H1 (cell line): Measurements from ENCODE around the gene CRYGN. TPM values are rescaled to one million over a fixed set of nuclear protein-coding genes. Genes with fewer than 3 reads are reported as not detected.

Experiments used
- CTCF ChIA-PET: fragments of 300-600 bp; sonication (Branson Sonifier 250); formaldehyde crosslinking; loops from one replicate; lab custom pipeline; 2021; ENCODE audit not compliant: partially characterized antibody; lab: Charles Lee
- POLR2A ChIA-PET: fragments of 300-600 bp; sonication (Branson Sonifier 250); formaldehyde crosslinking; loops from one replicate; lab custom pipeline; 2021; ENCODE audit warnings: inconsistent platforms; ENCODE audit not compliant: partially characterized antibody; lab: Charles Lee
- DNase-seq, 2 experiments: peaks; one replicate each; pipeline versions ENCODE4 v3.0.0 to v3.0.0-alpha.2; 2010 to 2022; ENCODE audit warnings: low spot score in 2 of 2, low read depth in 1 of 2, mixed read lengths in 1 of 2
- FAIRE-seq: peaks from 2 replicates; lab custom pipeline; 2011; peaks lifted over from hg19 to GRCh38; lab: Jason Lieb, UNC
- H2AFZ ChIP-seq: 2 replicates; pipeline ENCODE4 v1.8.1; 2012; ENCODE audit warnings: low read length, inconsistent platforms
- H2AK5ac ChIP-seq: 2 replicates; pipeline ENCODE4 v1.6.1; 2013; ENCODE audit warnings: low read depth, low read length
- H2BK120ac ChIP-seq: replicated peaks from 2 replicates; pipeline ENCODE3; 2013; ENCODE audit warnings: low read depth, low read length, inconsistent platforms
- H2BK12ac ChIP-seq: 2 replicates; pipeline ENCODE4 v1.6.1; 2013; ENCODE audit warnings: low read depth, low read length
- H2BK15ac ChIP-seq: 2 replicates; pipeline ENCODE4 v1.6.1; 2013; ENCODE audit warnings: low read length
- H2BK20ac ChIP-seq: 2 replicates; pipeline ENCODE4 v1.6.1; 2013; ENCODE audit warnings: low read length
- H2BK5ac ChIP-seq: 2 replicates; pipeline ENCODE4 v1.6.1; 2013; ENCODE audit warnings: low read depth, low read length
- H3K14ac ChIP-seq: 2 replicates; pipeline ENCODE4 v1.6.1; 2013; ENCODE audit warnings: inconsistent platforms; ENCODE audit not compliant: insufficient read length
- H3K18ac ChIP-seq: 2 replicates; pipeline ENCODE4 v1.6.1; 2013; ENCODE audit warnings: low read length; ENCODE audit errors: extremely low read depth
- H3K23ac ChIP-seq: 2 replicates; pipeline ENCODE4 v1.6.1; 2013; ENCODE audit warnings: inconsistent platforms; ENCODE audit not compliant: insufficient read length
- H3K23me2 ChIP-seq: 2 replicates; pipeline ENCODE4 v1.6.1; 2013; ENCODE audit warnings: low read depth, low read length
- H3K27ac ChIP-seq: 2 replicates; pipeline ENCODE4 v1.6.1; 2011; ENCODE audit warnings: low read depth, low read length, inconsistent platforms
- H3K27me3 ChIP-seq, 4 experiments: replicated peaks in 1 of 4; 1 replicate in 1 of 4; 2 replicates in 3 of 4; pipeline versions ENCODE4 v1.6.1 to v1.8.1; 2011 to 2013; ENCODE audit warnings: low read length in 3 of 4, mild to moderate bottlenecking in 3 of 4, inconsistent platforms in 2 of 4, mixed read lengths in 2 of 4, moderate library complexity in 1 of 4; ENCODE audit not compliant: control insufficient read depth in 3 of 4, insufficient read depth in 3 of 4; ENCODE audit errors: extremely low read depth in 1 of 4
- H3K36me3 ChIP-seq, 4 experiments: 2 replicates each; pipeline versions ENCODE4 v1.6.1 to v1.8.1; 2011 to 2013; ENCODE audit warnings: mild to moderate bottlenecking in 4 of 4, low read length in 3 of 4, moderate library complexity in 2 of 4, control low read depth in 1 of 4, inconsistent platforms in 1 of 4; ENCODE audit not compliant: insufficient read depth in 4 of 4, control insufficient read depth in 2 of 4
- H3K4ac ChIP-seq: replicated peaks from 2 replicates; pipeline ENCODE3; 2013; ENCODE audit warnings: low read length, low read depth, mixed read lengths, inconsistent platforms; ENCODE audit not compliant: insufficient read length
- H3K4me1 ChIP-seq, 4 experiments: replicated peaks in 1 of 4; 1 replicate in 1 of 4; 2 replicates in 3 of 4; pipeline versions ENCODE4 v1.6.1 to v1.8.1; 2011 to 2013; ENCODE audit warnings: low read length in 3 of 4, inconsistent platforms in 2 of 4, mixed read lengths in 1 of 4; ENCODE audit not compliant: insufficient read depth in 4 of 4, control insufficient read depth in 3 of 4
- H3K4me2 ChIP-seq, 2 experiments: 2 replicates each; pipeline versions ENCODE4 v1.6.1 to v1.8.1; 2011 to 2013; ENCODE audit warnings: low read depth in 2 of 2, low read length in 2 of 2, control low read depth in 1 of 2, inconsistent platforms in 1 of 2, mild to moderate bottlenecking in 1 of 2; ENCODE audit not compliant: insufficient read depth in 1 of 2
- H3K4me3 ChIP-seq, 4 experiments: fragments of 200-600, 300-600 bp in 1 of 4; sonication (generic), shearing (Covaris generic), sonication (Bioruptor Twin) in 1 of 4; 2 replicates each; pipeline versions ENCODE4 v1.5.1 to v1.8.1; 2011 to 2016; ENCODE audit warnings: low read length in 4 of 4, low read depth in 3 of 4, control low read depth in 2 of 4, inconsistent platforms in 2 of 4, mild to moderate bottlenecking in 2 of 4, mixed read lengths in 1 of 4, moderate library complexity in 1 of 4; ENCODE audit not compliant: insufficient read depth in 2 of 4; ENCODE audit errors: extremely low read depth in 1 of 4
- H3K56ac ChIP-seq: replicated peaks from 2 replicates; pipeline ENCODE3; 2013; ENCODE audit warnings: low read depth, mild to moderate bottlenecking, mixed read lengths, low read length, inconsistent platforms; ENCODE audit not compliant: insufficient read length
- H3K79me1 ChIP-seq: 2 replicates; pipeline ENCODE4 v1.6.1; 2013; ENCODE audit warnings: low read depth, low read length, control low read depth
- H3K79me2 ChIP-seq, 2 experiments: 2 replicates each; pipeline versions ENCODE4 v1.6.1 to v1.8.1; 2012 to 2013; ENCODE audit warnings: low read length in 2 of 2, mild to moderate bottlenecking in 2 of 2, inconsistent platforms in 1 of 2; ENCODE audit not compliant: insufficient read depth in 2 of 2, control insufficient read depth in 1 of 2
- H3K9ac ChIP-seq, 4 experiments: replicated peaks in 1 of 4; 1 replicate in 1 of 4; 2 replicates in 3 of 4; pipeline versions ENCODE4 v1.6.1 to v1.8.1; 2011 to 2013; ENCODE audit warnings: low read depth in 3 of 4, low read length in 3 of 4, control low read depth in 2 of 4, mild to moderate bottlenecking in 2 of 4, moderate library complexity in 2 of 4, inconsistent platforms in 1 of 4; ENCODE audit errors: extremely low read depth in 1 of 4
- H3K9me3 ChIP-seq, 2 experiments: 2 replicates each; pipeline versions ENCODE4 v1.6.1 to v1.8.1; 2012 to 2013; ENCODE audit warnings: mild to moderate bottlenecking in 2 of 2, moderate library complexity in 2 of 2, control low read depth in 1 of 2, inconsistent platforms in 1 of 2, low read depth in 1 of 2, low read length in 1 of 2, mixed read lengths in 1 of 2; ENCODE audit not compliant: insufficient read depth in 2 of 2
- H4K20me1 ChIP-seq, 2 experiments: replicated peaks in 1 of 2; 2 replicates each; pipeline versions ENCODE3 to v1.8.1; 2011 to 2013; ENCODE audit warnings: inconsistent platforms in 2 of 2, low read length in 2 of 2, mild to moderate bottlenecking in 1 of 2; ENCODE audit not compliant: insufficient read depth in 2 of 2, control insufficient read depth in 1 of 2
- H4K5ac ChIP-seq: 2 replicates; pipeline ENCODE4 v1.6.1; 2013; ENCODE audit warnings: low read length, low read depth, mixed read lengths, inconsistent platforms; ENCODE audit not compliant: insufficient read length
- H4K8ac ChIP-seq: 2 replicates; pipeline ENCODE4 v1.8.0; 2013; ENCODE audit warnings: mild to moderate bottlenecking, moderate library complexity, low read length, inconsistent platforms; ENCODE audit not compliant: insufficient read depth; ENCODE audit errors: extremely low read depth
- H4K91ac ChIP-seq: replicated peaks from 2 replicates; pipeline ENCODE3; 2013; ENCODE audit warnings: low read length, mixed read lengths, inconsistent platforms; ENCODE audit not compliant: insufficient read length
- ATF3 ChIP-seq: IDR thresholded peaks from 2 replicates; pipeline ENCODE4 v1.6.1; 2011; ENCODE audit warnings: low read depth, mild to moderate bottlenecking, low read length; ENCODE audit not compliant: insufficient read depth
- WGBS, 2 experiments: shearing (Covaris generic) in 1 of 2; methylation state at CpG; one replicate each; pipeline versions ENCODE4 v1.1.6 to v1.1.7; 2013 to 2015; ENCODE audit warnings: low lambda C conversion rate in 2 of 2, mixed read lengths in 2 of 2, inconsistent platforms in 1 of 2, low coverage in 1 of 2, missing lambda C conversion rate in 1 of 2; ENCODE audit not compliant: insufficient replicate concordance in 2 of 2, insufficient coverage in 1 of 2, insufficient read length in 1 of 2; ENCODE audit errors: extremely low coverage in 1 of 2, missing lambda C conversion rate in 1 of 2; 5-methylcytosine and 5-hydroxymethylcytosine counted together
- polyA plus RNA-seq, 7 experiments: library from polyadenylated mRNA; depleted of rRNA in 3 of 7; stranded (reverse) in 5 of 7; unstranded in 2 of 7; fragments of >200 nt in 5 of 7; fragments of 200-250 nt in 2 of 7; gene quantifications; 1 replicate in 5 of 7; 2 replicates in 1 of 7; 4 replicates in 1 of 7; pipeline versions ENCODE4 v1.2.1 to v1.2.3, GENCODE V29; 2011 to 2013; ENCODE audit warnings: missing spikeins in 2 of 7, mixed read lengths in 2 of 7
- total RNA-seq: library from RNA; stranded (reverse); fragmentation: NEBNext Ultra II Directional; extraction: Animal tissue kit (Norgen Biotek cat#: 25700); gene quantifications from 2 replicates; pipeline ENCODE4 v1.2.1, GENCODE V29; 2021

Gene CRYGN
- total and polyA plus RNA-seq, 2 of the 8 experiments (the other 6 are each of a cell fraction or from before 2014, with no cell fraction given): 0.98 to 1.6 TPM

DNA sequence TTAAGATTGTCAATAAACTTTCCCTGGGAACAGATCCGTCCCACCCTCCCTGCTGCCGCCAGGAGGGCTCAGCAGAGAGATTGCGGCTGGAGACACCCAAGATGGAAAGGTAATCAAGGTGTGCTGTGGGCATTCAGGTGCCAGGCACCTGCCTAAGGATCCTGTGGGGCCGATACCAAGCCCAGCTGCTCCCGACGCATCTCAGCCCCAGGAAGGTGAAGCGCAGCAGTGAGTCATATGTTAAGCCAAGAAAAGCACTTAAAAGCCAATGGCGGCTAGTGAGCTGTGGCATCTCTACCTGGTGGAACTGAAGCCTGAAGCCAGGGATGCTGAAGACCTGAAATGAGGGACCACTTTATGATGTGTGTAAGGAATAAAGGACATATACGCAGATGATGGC lies 36.2 kb downstream of the CRYGN start:
- H3K18ac ChIP-seq: no peak overlapping the region
- H3K14ac ChIP-seq: no peak overlapping the region
- H4K91ac ChIP-seq: no peak overlapping the region
- no peak overlapping the region for H2BK120ac ChIP-seq
- H3K56ac ChIP-seq: no peak overlapping the region
- no peak overlapping the region for H2BK15ac ChIP-seq
- H3K27ac ChIP-seq: no peak overlapping the region
- no peak for FAIRE-seq
- peaks cover 0 to 2% of the 10 kb centered on the region in 2 experiments for H4K20me1 ChIP-seq
- peaks cover 2 to 19% (median 11%) of the 10 kb centered on the region in 4 experiments for H3K4me1 ChIP-seq
- CTCF ChIA-PET: interaction anchor here (2.2 kb wide), 1 partner anchor 45 kb away, joined by 6 read pairs; no protein-coding TSS in a partner anchor
- H3K27me3 ChIP-seq: peaks cover 0 to 4% (median 3%) of the 10 kb centered on the region in 4 experiments; a peak in 4 of 7 replicates
- no peak overlapping the region for H3K9ac ChIP-seq
- no peak for TF ChIP-seq ATF3
- H3K23ac ChIP-seq: no peak overlapping the region
- no peak overlapping the region for H4K5ac ChIP-seq
- no peak overlapping the region for H3K4me2 ChIP-seq
- WGBS, 2 experiments: 95% methylated on average over 9 of the region's 9 CpGs; no CpG with 5 or more reads in 1 of the 2 experiments
- H3K4ac ChIP-seq: no peak overlapping the region
- no peak overlapping the region for H2AFZ ChIP-seq
- DNase-seq: no peak
- H3K9me3 ChIP-seq: no peaks in the 10 kb centered on the region
- no peaks in the 10 kb centered on the region; the same call in 1 of the 2 replicates for H3K79me1 ChIP-seq
- no peak overlapping the region for H2AK5ac ChIP-seq
- peaks cover 3% of the 10 kb centered on the region for H3K23me2 ChIP-seq
- H2BK12ac ChIP-seq: no peak overlapping the region
- H3K4me3 ChIP-seq: no peak overlapping the region
- H3K36me3 ChIP-seq: no peaks in the 10 kb centered on the region; a peak in 1 of 8 replicates
- no peak overlapping the region for H4K8ac ChIP-seq
- H2BK5ac ChIP-seq: no peak overlapping the region
- no peaks in the 10 kb centered on the region for H3K79me2 ChIP-seq
- no peak overlapping the region for H2BK20ac ChIP-seq
- POLR2A ChIA-PET: no interaction called here
